HG02588 (cell line): ENCODE results near the gene RASA4B.
"Not testable (repeated sequence)": the region's sequence is repeated elsewhere in the genome, so short reads cannot be mapped to it uniquely, and the experiment has no call there.

Experiments used
- ATAC-seq: cut with Tn5 transposase; IDR thresholded peaks from one replicate; pipeline ENCODE4 v1.9.1; 2021; ENCODE audit warnings: mild to moderate bottlenecking, moderate library complexity; ENCODE audit not compliant: unreplicated experiment

The RASA4B gene

GRCh38 chr7:102511860-102512522 is 5.6 kb downstream of the RASA4B start:
- ATAC-seq: peak; percentile 40

GRCh38 chr7:102510575-102510974 is 7.0 kb downstream of the RASA4B start:
- ATAC-seq: not testable (repeated sequence)

DNA sequence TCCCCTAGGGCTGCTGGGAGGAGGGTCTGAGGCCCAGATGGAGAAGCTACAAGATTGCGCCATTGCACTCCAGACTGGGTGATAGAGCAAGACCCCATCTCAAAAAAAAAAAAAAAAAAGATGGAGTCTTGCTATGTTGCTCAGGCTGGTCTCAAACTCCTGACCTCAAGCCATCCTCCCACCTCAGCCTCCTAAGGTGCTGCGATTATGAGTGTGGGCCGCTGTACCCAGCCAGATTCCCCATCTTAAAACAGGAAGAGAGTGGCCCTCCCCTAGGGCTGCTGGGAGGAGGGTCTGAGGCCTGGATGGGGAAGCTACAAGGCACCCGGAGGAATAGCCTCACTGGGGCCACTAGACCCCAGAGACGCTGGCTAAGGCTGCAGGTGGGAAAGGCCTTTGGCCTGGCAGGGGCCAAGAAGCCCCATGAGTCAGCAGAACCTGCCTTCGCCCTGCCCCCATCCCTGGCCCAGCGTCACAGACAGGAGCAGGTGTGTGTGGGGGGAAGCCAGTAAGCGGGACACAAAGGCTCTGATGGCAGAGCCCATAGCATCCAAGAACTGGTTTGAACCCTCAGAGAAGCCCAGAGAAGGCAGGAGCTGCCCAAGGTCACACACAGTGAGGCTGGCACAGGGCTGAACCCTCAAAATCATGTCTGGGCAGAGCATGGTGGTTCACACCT is 10.0 kb downstream of the RASA4B start:
- not testable (repeated sequence) for ATAC-seq

DNA sequence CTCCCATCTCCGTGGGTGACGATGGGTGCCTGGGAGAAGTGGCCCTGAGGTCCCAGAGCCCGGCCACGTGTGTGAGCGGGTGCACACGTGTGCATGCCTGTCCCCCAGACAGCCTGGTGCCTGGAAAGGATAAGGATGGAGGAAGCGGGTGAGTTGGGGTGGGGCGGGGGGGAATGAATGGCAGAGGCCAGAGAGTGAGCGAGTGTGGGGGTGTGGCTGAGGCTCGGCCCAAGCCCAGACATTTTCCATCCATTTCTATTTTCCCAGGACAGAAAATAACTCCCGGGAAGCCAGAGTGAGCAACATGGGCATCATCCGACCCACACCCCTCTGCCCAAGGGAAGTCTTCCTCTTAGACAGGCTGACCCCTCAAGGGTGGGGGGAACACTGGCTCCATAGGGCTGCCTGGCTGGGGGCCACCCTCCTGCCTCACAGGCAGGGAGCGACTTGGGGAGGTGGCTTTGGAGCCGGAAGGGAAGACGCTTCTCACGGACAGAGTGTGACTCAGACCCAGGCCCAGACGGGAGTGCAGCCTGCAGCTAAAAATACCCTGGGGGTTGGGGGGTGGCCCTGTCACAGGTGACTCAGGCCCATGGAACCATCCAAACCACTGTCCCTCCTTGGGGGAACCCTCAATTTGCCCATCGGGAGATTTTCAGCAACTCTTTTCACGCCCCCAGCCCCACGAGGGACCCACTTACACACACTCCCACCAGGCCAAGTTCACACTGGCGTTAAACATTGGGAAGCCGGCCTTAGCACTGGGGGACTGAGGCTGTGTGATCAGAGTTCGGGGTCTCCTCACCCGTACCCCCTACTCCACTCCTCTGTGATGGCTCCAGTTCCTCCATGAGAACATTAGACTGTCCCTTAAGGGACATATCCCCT is 12.0 kb downstream of the RASA4B start:
- not testable (repeated sequence) for ATAC-seq

GRCh38 chr7:102503141-102503540 is 14.4 kb downstream of the RASA4B start:
- ATAC-seq: not testable (repeated sequence)

GRCh38 chr7:102498321-102498720 is 19.3 kb downstream of the RASA4B start:
- not testable (repeated sequence) for ATAC-seq

- not testable (repeated sequence) for ATAC-seq
These were observed 20.3 kb downstream of the RASA4B start for GRCh38 chr7:102497308-102497707.

- ATAC-seq: not testable (repeated sequence)
These were observed 20.7 kb downstream of the RASA4B start for GRCh38 chr7:102496861-102497260.

GRCh38 chr7:102494473-102495149 is 23.0 kb downstream of the RASA4B start:
- ATAC-seq: peak; percentile 76

DNA sequence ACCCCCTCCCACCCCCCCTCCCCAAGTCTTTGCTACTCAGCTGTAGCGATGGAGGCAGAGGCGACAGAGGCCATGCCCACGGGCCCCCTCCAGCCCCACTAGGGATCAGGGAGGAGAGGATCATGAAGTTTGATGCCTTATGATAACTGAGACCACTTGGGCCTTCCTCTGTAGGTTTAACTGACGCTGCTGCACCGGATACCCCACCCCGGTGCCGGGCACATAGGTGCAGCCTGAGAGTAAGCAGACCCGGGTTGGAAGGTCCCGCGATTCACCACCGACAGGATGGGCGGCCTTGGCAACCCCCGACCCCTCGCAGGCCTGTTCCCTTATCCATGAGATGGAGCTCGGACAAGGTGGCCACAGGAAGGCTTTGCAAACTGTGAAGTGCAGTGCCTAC is 23.6 kb downstream of the RASA4B start:
- not testable (repeated sequence) for ATAC-seq

DNA sequence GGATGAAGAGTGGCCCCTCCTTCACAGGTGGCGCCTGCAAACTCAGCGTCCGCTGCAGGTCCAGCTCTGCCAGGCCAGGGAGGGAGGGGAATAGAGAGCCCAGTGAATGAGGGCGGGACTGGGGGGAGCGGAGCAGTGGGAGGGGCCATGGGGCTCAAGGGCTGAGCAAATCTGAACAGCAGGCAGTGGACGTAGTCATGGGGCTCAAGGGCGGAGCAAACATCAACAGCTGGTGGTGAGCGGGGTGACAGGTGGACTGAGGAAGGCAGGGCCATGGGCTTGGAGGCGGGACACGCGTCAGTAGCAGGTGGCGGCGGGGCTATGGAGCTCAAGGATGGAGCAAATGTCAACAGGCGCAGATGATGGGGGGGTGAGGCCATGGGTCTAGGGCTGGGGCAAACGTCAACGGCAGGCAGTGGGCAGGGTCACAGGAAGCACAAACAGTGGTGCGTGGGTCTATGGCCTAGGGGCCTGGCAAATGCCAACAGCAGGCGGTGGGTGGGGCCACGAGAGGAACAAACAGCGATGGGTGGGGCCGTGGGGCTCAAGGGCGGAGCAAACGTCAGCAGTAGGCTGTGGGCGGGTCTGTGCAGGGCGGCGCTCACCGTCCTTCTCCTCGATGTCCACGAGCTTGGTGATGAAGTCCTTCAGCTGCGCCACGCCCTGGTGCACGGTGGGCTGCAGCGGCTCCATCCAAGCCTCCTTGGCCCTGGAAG is 24.2 kb downstream of the RASA4B start:
- ATAC-seq: peak; percentile 32

DNA sequence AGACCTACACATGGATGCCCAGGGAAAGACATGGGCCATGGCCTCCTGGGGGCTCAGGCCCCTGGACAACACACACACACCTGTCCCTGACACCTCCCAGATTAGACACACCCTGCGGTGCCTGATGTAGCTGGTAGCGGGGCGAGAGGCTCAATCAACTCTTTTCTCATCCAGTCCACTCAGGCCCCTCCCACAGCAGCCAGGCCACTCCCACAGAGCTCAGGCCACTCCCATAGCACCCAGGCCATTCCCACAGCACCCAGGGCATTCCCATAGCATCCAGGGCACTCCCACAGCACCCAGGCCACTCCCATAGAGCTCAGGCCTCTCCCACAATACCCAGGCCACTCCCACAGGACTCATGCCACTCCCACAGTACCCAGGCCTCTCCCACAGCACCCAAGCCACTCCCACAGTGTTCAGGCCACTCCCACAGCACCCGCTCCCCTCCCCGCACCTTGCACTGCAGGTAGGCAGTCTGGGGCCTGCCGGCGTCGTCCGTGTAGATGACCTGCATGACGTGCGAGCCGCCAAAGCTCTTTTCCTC is 27.0 kb downstream of the RASA4B start:
- ATAC-seq: peak; percentile 36

- not testable (repeated sequence) for ATAC-seq
These were observed 33.3 kb downstream of the RASA4B start for GRCh38 chr7:102484317-102484716.

- not testable (repeated sequence) for ATAC-seq
These were observed 35.6 kb downstream of the RASA4B start for GRCh38 chr7:102481962-102482361.

DNA sequence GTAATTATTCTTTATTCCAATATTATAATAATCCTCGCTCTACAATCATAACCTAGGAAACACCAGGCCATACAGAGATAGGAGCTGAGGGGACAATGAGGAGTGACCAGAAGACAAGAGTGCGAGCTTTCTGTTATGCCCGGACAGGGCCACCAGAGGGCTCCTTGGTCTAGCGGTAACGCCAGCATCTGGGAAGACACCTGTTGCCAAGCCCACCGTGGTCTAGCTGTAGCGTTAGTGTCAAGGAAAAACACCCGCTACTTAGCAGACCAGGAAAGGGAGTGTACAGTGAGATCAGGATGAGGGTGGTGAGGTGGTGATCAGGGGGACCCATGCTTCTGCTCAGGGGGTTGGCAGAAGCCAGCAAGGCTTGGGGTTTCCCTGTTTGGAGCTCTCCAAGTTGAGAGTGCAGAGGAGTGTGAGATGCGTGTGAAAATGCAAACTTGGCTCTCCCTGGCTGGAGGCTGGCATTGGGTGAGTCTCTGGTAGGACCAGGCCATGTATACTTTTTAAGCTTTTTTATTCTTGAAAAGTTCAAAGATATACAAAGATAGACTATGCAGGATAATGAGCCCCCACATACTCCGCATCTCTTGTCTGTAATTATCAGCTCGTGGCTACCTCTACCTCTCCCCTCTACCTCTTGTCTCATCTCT is 37.5 kb downstream of the RASA4B start:
- ATAC-seq: not testable (repeated sequence)

DNA sequence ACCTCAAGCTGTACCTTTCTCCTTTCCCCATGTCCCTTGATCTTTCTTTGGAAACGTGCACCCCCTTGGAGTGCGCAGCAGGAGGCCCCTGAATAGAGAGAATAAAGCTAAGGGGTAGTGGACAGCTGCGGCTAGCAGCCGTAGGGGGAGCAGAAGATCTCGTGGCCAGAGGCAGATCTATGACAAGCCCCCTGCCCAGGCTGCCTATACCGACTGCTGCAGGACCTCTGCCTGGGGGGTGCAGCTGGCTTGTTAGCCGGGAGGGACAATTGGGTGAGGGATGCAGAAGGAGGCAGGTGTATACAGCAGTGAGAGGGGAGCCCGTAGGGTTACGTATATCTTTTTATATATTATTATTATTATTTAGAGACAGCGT is 38.4 kb downstream of the RASA4B start:
- ATAC-seq: peak; percentile 22

DNA sequence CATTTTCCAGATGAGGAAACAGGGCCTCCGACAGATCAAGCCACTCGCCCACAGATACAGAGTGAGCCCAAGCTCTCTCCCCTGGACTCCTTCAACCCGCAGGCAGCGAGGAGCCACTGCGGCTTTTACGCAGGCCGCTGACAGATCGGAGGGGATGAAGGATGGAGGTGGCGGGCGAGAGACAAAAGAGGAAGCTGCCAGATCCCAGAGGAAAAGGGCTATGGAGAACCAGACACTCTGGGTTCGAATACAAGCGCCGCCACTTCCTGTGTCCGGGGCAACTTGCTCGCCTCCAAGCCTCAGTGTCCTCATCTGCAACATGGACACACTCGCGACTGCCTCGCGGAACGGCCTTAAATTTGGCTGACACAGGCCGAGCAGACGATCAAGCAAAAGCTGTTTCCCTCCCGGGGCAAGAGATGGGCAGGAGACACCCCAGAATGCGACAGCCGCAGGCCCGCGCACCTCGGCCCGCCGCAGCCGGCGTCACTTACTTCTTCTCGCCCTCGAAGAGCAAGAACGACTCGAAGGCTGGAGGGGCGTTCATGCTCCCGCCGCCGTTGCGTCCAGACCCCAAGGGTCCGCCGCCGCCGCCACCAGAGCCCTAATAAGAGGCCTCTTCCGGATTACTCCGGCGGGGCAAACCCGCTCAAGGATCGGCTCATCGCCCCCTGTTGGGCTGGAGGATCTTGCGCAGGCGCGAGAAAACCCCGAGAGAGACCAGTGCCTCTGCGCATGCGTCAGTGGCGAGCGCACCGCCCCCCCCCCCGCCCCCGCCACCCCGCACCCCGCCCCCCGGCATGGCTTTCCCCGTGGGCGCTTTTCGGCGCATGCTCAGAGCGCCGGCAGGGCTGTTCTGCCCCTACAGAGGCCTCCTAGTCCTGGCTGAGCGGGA is 39.0 kb downstream of the RASA4B start, which contains the start of gene POLR2J:
Gene POLR2J, minus strand, starts transcription at position 609 of the 895 bp plus-strand sequence. Its CDS starts 62 bp downstream, at position 547.
- peak; percentile 80 for ATAC-seq

GRCh38 chr7:102474736-102475435 is 42.7 kb downstream of the RASA4B start:
- not testable (repeated sequence) for ATAC-seq
